NCI-H524 treated with DMSO at 0.1 percent for 48 hours (cell line): ENCODE data around the gene LRRC51.

Experiments
- DNase-seq: peaks from one replicate; lab custom pipeline; 2025; lab: John Stamatoyannopoulos, UW

LRRC51 gene, protein sequence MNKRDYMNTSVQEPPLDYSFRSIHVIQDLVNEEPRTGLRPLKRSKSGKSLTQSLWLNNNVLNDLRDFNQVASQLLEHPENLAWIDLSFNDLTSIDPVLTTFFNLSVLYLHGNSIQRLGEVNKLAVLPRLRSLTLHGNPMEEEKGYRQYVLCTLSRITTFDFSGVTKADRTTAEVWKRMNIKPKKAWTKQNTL

GRCh38 chr11:72080326-72081183 lies at the start of gene LRRC51, which contains the start of gene NUMA1:
Gene LRRC51 (plus strand): TSS chr11:72080850. CDS start chr11:72089084, 8,234 bp downstream.
Gene NUMA1 (minus strand): TSS chr11:72080542. CDS start chr11:72035943, 44,599 bp downstream.
- peak; percentile 99 for DNase-seq

DNA sequence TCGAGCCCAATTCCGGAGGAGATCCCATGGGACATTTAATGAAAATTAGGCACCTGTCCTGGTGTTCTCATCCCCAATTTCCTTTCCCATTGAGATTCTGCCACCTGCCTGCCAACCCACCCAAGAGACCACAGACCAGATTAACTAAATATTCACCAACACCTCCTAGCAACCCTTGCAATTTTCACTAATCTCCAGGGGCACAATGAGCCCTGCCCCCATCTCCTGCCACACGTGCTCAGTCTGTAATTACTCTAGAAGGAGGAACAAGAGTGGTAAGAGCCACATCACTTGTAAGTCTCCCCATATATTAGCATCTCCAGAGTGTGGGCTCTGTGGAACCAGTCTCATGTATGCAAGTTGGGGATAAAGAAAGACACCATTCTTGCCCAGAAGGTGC lies 44.0 kb upstream of the LRRC51 start:
- DNase-seq, result no peak

GRCh38 chr11:72037554-72038311 lies 42.9 kb upstream of the LRRC51 start:
- peak; percentile 81 for DNase-seq

DNA sequence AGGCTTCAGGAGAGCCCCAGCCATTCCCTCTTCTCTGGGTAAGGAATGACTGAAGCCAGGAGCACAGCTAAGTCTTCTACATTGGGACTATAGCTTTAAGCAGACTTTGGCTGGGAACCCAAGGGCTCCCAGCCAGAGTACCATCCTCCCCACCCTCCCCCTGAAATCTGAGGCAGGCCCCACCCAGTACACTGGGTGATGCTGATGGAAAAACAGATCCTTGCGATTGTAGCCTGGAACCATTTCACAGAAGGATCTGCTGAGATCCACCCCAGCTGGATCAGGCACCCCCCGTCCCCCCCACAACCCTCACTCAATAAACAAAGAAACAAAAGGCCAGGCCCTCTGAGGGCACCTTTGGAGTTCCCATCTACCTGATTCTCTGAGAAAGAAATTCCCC lies 42.2 kb upstream of the LRRC51 start:
- no peak for DNase-seq

- DNase-seq, result no peak
Measured at GRCh38 chr11:72039031-72039855, 41.4 kb upstream of the LRRC51 start.

GRCh38 chr11:72039856-72040401 lies 40.7 kb upstream of the LRRC51 start:
- DNase-seq, result no peak

- no peak for DNase-seq
Measured at GRCh38 chr11:72040491-72041363, 39.9 kb upstream of the LRRC51 start.

- DNase-seq, result peak; percentile 55
Measured at GRCh38 chr11:72041364-72042063, 39.1 kb upstream of the LRRC51 start.

DNA sequence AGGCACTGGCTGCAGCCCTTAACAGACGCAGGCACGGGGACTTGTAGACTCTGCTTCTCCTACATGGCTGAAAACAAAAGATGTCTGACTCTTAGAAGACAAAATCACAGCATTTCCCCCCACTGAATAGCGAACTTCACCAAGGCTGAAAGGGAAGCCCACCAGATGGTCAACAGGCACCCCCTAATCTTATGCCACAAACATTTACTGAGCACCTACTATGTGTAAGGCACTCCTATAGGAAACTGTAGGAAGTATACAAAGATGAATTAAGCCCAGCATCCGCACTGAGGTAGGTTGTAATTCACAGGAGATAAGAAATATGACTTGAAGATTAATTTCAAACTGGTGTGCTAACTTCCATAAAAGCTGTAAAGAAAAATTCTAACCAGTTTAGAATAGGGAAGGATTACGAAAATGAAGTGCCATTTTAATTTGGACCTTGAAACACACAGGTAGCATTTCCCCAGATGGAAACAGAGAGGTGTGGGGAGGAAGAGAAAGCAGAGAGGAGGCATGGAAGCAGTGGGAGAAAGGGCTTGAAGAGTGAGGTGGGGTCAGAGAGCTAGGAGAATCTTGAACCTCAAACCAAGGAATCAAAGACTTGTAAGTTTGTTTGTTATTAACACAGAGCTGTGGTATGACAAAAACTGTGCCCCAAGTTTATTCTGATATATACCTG lies 38.4 kb upstream of the LRRC51 start:
- no peak for DNase-seq

GRCh38 chr11:72045849-72046248 lies 34.8 kb upstream of the LRRC51 start:
- no peak for DNase-seq

- DNase-seq, result no peak
Measured at GRCh38 chr11:72048766-72049460, 31.7 kb upstream of the LRRC51 start.

- no peak for DNase-seq
Measured at GRCh38 chr11:72058416-72059034, 22.1 kb upstream of the LRRC51 start.

DNA sequence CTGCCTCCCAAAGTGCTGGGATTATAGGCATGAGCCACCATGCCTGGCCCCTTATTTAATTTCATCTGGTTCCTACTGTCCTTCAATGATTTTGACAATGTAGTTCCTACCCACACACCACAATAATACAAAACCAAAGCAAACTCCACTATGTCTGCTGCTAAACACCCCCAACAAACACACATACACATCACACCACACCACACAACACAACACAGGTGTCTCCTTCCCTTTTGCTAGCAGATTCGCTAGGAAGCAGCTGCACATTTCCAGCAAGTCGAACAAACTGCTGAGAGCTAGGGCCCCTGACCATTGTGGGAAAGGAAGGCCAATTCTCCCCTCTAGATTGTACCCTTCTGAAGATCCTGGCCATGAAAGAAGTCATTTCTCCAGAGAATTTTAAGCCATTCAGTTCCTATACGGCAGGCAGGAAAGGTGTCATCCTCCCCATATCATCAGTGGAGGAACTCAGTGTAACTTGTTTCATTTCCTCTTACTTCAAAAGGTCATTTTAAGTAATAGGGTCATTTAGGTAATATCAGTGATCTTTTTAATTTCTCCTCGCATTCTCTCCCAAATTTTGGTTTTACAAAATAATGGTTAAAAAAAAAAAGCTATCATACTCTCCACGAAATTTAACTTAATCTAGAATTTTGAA lies 18.8 kb upstream of the LRRC51 start:
- DNase-seq, result no peak

DNA sequence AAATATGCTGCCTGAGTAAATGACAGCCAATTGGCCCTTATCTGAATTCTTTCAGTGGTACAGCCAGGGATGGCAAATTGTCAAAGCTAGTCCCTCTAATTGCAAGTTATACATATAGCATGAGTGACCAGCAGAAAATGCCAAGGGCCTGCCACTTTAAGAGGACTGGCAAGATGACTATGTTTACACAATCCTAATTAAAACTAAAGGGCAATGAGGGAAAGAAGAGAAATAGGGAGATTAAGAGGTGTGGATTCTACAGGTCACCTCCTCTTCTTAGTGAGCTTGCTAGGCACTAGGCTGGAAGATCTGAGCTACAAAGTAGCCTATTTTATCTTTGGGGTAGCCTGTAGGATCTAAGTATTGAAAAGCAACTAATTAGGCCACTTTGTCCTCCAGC lies 13.8 kb upstream of the LRRC51 start:
- DNase-seq, result no peak

DNA sequence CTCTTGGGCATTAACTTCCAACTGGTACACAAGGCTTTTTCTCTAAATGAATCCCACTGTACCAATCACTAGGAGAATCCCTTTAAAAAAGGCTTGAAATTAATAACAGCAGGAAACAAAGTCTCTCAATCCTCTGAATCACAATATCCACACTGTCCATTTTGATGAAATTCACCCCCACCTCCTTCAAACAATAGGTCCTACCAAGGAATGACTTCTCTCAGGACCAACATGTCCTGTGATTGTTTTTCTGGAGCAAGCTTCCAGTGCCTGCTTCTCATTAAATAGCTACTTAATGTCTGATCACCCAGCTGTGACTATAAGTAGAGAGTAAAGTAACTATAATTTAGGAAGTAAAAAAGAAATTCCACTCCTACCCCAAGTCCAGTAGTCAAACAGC lies 13.4 kb upstream of the LRRC51 start:
- no peak for DNase-seq

DNA sequence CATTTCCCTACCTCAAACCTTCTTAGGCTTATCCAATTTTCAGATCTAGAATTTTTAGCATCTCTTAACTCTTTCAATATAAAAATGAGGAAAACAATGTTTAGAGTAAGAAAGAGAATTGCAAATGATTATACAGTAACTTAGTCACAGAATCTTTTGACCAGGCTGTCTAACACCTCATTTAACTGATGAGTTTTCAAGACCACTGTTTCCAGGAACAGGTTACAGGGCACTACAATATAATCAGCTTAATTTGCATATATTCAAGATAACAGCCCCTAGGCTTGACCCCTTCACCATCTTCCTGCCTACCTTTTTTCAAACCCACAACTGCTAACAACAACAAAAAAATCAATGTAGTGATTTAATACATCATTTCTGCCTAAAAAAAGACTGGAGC lies 13.0 kb upstream of the LRRC51 start:
- DNase-seq, result no peak

- DNase-seq, result no peak
Measured at GRCh38 chr11:72069200-72069599, 11.4 kb upstream of the LRRC51 start.
